Measurements from ENCODE around the gene COQ4.

COQ4 gene

GRCh38 chr9:128382261-128382660, 59.6 kb downstream of the COQ4 start:
- peak; percentile 8 to 81 for DNase-seq

GRCh38 chr9:128383007-128383753, 60.5 kb downstream of the COQ4 start:
- DNase-seq, result no peak

Data from NCI-H446 (cell line).